Trophoblast cell (in vitro differentiated cells and primary cell): Measurements from ENCODE around the gene SPIN3.

Experiments used
- DNase-seq, 2 donors: peaks; one replicate each; pipeline ENCODE4 v3.0.0-alpha.2; 2016
- H2AFZ ChIP-seq: 2 replicates; pipeline ENCODE4 v1.6.1; 2013; ENCODE audit warnings: low read length, moderate library complexity, mild to moderate bottlenecking; ENCODE audit not compliant: insufficient read depth, poor library complexity
- H2AK5ac ChIP-seq: 2 replicates; pipeline ENCODE4 v1.6.1; 2013; ENCODE audit warnings: mild to moderate bottlenecking, low read length
- H2BK120ac ChIP-seq: 2 replicates; pipeline ENCODE4 v1.6.1; 2013; ENCODE audit warnings: low read length, mild to moderate bottlenecking, moderate library complexity; ENCODE audit not compliant: insufficient read depth, poor library complexity
- H2BK12ac ChIP-seq: 2 replicates; pipeline ENCODE4 v1.6.1; 2013; ENCODE audit warnings: mild to moderate bottlenecking, low read length, moderate library complexity
- H2BK5ac ChIP-seq: 2 replicates; pipeline ENCODE4 v1.6.1; 2013; ENCODE audit warnings: low read length, low read depth, moderate library complexity, mild to moderate bottlenecking; ENCODE audit not compliant: poor library complexity
- H3K14ac ChIP-seq: 2 replicates; pipeline ENCODE4 v1.6.1; 2013; ENCODE audit warnings: mild to moderate bottlenecking, low read length
- H3K18ac ChIP-seq: 2 replicates; pipeline ENCODE4 v1.6.1; 2013; ENCODE audit warnings: mild to moderate bottlenecking, low read length
- H3K23ac ChIP-seq: 2 replicates; pipeline ENCODE4 v1.6.1; 2013; ENCODE audit warnings: low read length
- H3K27ac ChIP-seq: 2 replicates; pipeline ENCODE4 v1.5.1; 2013; ENCODE audit warnings: low read depth, mild to moderate bottlenecking, inconsistent platforms, low read length, moderate library complexity
- H3K27me3 ChIP-seq: 2 replicates; pipeline ENCODE4 v1.6.1; 2013; ENCODE audit warnings: inconsistent platforms, mild to moderate bottlenecking, low read length, moderate library complexity; ENCODE audit not compliant: insufficient read depth
- H3K36me3 ChIP-seq, 2 experiments: 1 replicate in 1 of 2; 2 replicates in 1 of 2; pipeline ENCODE4 v1.6.1; 2013; ENCODE audit warnings: low read length in 2 of 2, mild to moderate bottlenecking in 2 of 2, moderate library complexity in 1 of 2; ENCODE audit not compliant: insufficient read depth in 2 of 2, control insufficient read depth in 1 of 2
- H3K4ac ChIP-seq: 2 replicates; pipeline ENCODE4 v1.6.1; 2013; ENCODE audit warnings: low read depth, mild to moderate bottlenecking, low read length, moderate library complexity
- H3K4me1 ChIP-seq, 2 experiments: 1 replicate in 1 of 2; 2 replicates in 1 of 2; pipeline ENCODE4 v1.6.1; 2013; ENCODE audit warnings: low read length in 2 of 2, mild to moderate bottlenecking in 2 of 2, moderate library complexity in 1 of 2; ENCODE audit not compliant: insufficient read depth in 2 of 2, control insufficient read depth in 1 of 2
- H3K4me2 ChIP-seq: 2 replicates; pipeline ENCODE4 v1.6.1; 2013; ENCODE audit warnings: inconsistent platforms, mild to moderate bottlenecking, low read length, moderate library complexity
- H3K4me3 ChIP-seq: 2 replicates; pipeline ENCODE4 v1.5.1; 2013; ENCODE audit warnings: mild to moderate bottlenecking, low read depth, low read length, inconsistent platforms
- H3K79me1 ChIP-seq: one replicate; pipeline ENCODE4 v1.6.1; 2013; ENCODE audit warnings: low read length
- H3K79me2 ChIP-seq: 2 replicates; pipeline ENCODE4 v1.6.1; 2013; ENCODE audit warnings: low read length, mild to moderate bottlenecking; ENCODE audit not compliant: control insufficient read depth, insufficient read depth, poor library complexity
- H3K9ac ChIP-seq: 2 replicates; pipeline ENCODE4 v1.6.1; 2013; ENCODE audit warnings: mild to moderate bottlenecking, low read length
- H3K9me3 ChIP-seq: 2 replicates; pipeline ENCODE4 v1.6.1; 2013; ENCODE audit warnings: low read depth, mild to moderate bottlenecking, control low read depth, inconsistent platforms, low read length; ENCODE audit not compliant: insufficient read depth
- H4K12ac ChIP-seq: 2 replicates; pipeline ENCODE4 v1.6.1; 2013; ENCODE audit warnings: low read depth, mild to moderate bottlenecking, low read length, moderate library complexity
- H4K8ac ChIP-seq: 2 replicates; pipeline ENCODE4 v1.6.1; 2013; ENCODE audit warnings: low read depth, mild to moderate bottlenecking, low read length, moderate library complexity
- H4K91ac ChIP-seq: one replicate; pipeline ENCODE4 v1.6.1; 2013; ENCODE audit warnings: low read depth, mild to moderate bottlenecking, low read length, moderate library complexity
- WGBS: extraction: QIAGEN DNeasy Blood & Tissue Kit; methylation state at CpG from one replicate; pipeline ENCODE4 v1.1.7; 2013; ENCODE audit warnings: missing lambda C conversion rate; ENCODE audit not compliant: insufficient read length, insufficient coverage; ENCODE audit errors: extremely low coverage; 5-methylcytosine and 5-hydroxymethylcytosine counted together

SPIN3 gene

DNA sequence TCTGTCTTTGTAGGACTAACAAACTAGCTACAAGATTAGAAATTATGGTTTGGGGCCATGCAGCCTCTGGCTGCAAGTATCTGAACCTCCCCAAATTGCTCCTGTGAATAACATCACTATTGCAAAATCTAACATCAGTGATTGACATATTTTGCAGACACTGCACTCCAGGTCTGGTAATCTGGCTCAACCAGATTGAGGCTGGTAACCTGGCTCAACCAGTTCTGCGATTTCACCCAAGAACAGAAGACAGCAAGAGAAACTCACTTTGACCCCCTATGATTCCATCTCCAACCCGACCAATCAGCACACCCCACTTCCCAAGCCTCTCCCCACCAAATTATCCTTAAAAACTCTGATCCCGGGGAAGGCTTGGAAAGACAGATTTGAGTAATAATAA lies 20.9 kb downstream of the SPIN3 start:
- peak overlapping the region; percentile 26 for H3K27ac ChIP-seq
- H3K23ac ChIP-seq: no peak overlapping the region
- no peak overlapping the region for H3K14ac ChIP-seq
- no peak overlapping the region for H3K18ac ChIP-seq
- no peak overlapping the region for H2BK120ac ChIP-seq
- no peaks in the 10 kb centered on the region for H3K79me2 ChIP-seq
- no peak overlapping the region for H3K4ac ChIP-seq
- H4K91ac ChIP-seq: no peak overlapping the region
- H3K27me3 ChIP-seq: no peaks in the 10 kb centered on the region
- H2AK5ac ChIP-seq: no peak overlapping the region
- H3K79me1 ChIP-seq: no peaks in the 10 kb centered on the region
- H3K4me3 ChIP-seq: no peak overlapping the region
- no peak overlapping the region for H4K12ac ChIP-seq
- H3K9ac ChIP-seq: no peak overlapping the region
- no peaks in the 10 kb centered on the region for H3K9me3 ChIP-seq
- WGBS: no CpG with 5 or more reads among the region's 3 CpGs
- no peak overlapping the region for H2BK12ac ChIP-seq
- H3K4me1 ChIP-seq: no peaks in the 10 kb centered on the region
- H3K4me2 ChIP-seq: no peak overlapping the region
- H2AFZ ChIP-seq: no peak overlapping the region
- DNase-seq: peak; percentile 50 to 71
- H4K8ac ChIP-seq: no peak overlapping the region
- H3K36me3 ChIP-seq: peaks cover 2% of the 10 kb centered on the region in 2 experiments
- H2BK5ac ChIP-seq: no peak overlapping the region

GRCh38 chrX:56969559-56969958 lies 25.8 kb downstream of the SPIN3 start:
- no peaks in the 10 kb centered on the region for H3K4me1 ChIP-seq
- H3K18ac ChIP-seq: no peak overlapping the region
- no peak for DNase-seq
- no peak overlapping the region for H2BK120ac ChIP-seq
- H3K79me1 ChIP-seq: no peaks in the 10 kb centered on the region
- no peak overlapping the region for H4K12ac ChIP-seq
- no peak overlapping the region for H3K14ac ChIP-seq
- no peak overlapping the region for H3K4ac ChIP-seq
- H2AK5ac ChIP-seq: no peak overlapping the region
- no peak overlapping the region for H4K8ac ChIP-seq
- no peak overlapping the region for H4K91ac ChIP-seq
- no peak overlapping the region for H3K4me2 ChIP-seq
- H3K9me3 ChIP-seq: no peaks in the 10 kb centered on the region
- no peak overlapping the region for H3K4me3 ChIP-seq
- no peak overlapping the region for H3K27ac ChIP-seq
- H2AFZ ChIP-seq: no peak overlapping the region
- H3K27me3 ChIP-seq: no peaks in the 10 kb centered on the region
- H2BK5ac ChIP-seq: no peak overlapping the region
- H2BK12ac ChIP-seq: no peak overlapping the region
- no peaks in the 10 kb centered on the region for H3K36me3 ChIP-seq
- no peak overlapping the region for H3K9ac ChIP-seq
- H3K23ac ChIP-seq: no peak overlapping the region
- no peaks in the 10 kb centered on the region for H3K79me2 ChIP-seq

- H4K12ac ChIP-seq: no peak overlapping the region
- H3K23ac ChIP-seq: no peak overlapping the region
- no peak overlapping the region for H2AK5ac ChIP-seq
- no peak overlapping the region for H3K4me2 ChIP-seq
- peak in 1 of 2 donors; percentile 42 for DNase-seq
- H2BK120ac ChIP-seq: no peak overlapping the region
- H4K8ac ChIP-seq: no peak overlapping the region
- no peaks in the 10 kb centered on the region for H3K4me1 ChIP-seq
- no peak overlapping the region for H2BK5ac ChIP-seq
- no peak overlapping the region for H3K27ac ChIP-seq
- H3K27me3 ChIP-seq: no peaks in the 10 kb centered on the region
- H2AFZ ChIP-seq: no peak overlapping the region
- no peak overlapping the region for H3K4me3 ChIP-seq
- no peak overlapping the region for H2BK12ac ChIP-seq
- no peak overlapping the region for H3K9ac ChIP-seq
- no CpG with 5 or more reads among the region's 1 CpG for WGBS
- H3K36me3 ChIP-seq: no peaks in the 10 kb centered on the region
- H3K4ac ChIP-seq: no peak overlapping the region
- no peaks in the 10 kb centered on the region for H3K9me3 ChIP-seq
- H4K91ac ChIP-seq: no peak overlapping the region
- no peaks in the 10 kb centered on the region for H3K79me2 ChIP-seq
- H3K18ac ChIP-seq: no peak overlapping the region
- H3K14ac ChIP-seq: no peak overlapping the region
- H3K79me1 ChIP-seq: no peaks in the 10 kb centered on the region
Observed at GRCh38 chrX:56968980-56969379, 26.4 kb downstream of the SPIN3 start.

DNA sequence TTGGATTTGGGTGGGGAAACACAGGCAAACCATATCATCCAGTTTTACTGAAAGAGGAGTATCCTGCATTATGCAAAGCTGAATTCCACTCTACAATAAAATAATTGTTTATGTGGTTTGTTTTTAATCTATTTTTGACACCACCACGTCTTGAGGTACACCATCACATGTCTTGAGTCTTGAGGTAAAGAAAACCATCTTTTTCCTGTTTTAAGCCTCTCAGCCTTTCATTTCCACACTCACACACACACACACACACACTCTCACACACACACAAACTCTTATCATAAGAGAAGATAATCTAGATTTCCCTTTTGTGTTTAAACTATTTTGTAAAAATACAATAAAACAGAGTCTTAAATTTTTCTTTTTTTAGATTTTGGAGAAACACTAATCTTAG lies 32.0 kb downstream of the SPIN3 start:
- Histone ChIP-seq H3K4me2 (no peak overlapping the region), H2AK5ac (no peak overlapping the region), H3K9ac (no peak overlapping the region), H3K9me3 (no peaks in the 10 kb centered on the region), H4K12ac (no peak overlapping the region), H3K14ac (no peak overlapping the region), H3K79me1 (no peaks in the 10 kb centered on the region), H2AFZ (no peak overlapping the region), H3K4me3 (no peak overlapping the region), H4K91ac (no peak overlapping the region), H2BK5ac (no peak overlapping the region), H3K4ac (no peak overlapping the region), H3K23ac (no peak overlapping the region), H3K27ac (no peak overlapping the region), H3K4me1 (no peaks in the 10 kb centered on the region), H4K8ac (no peak overlapping the region), H3K79me2 (no peaks in the 10 kb centered on the region), H3K36me3 (no peaks in the 10 kb centered on the region), H2BK120ac (no peak overlapping the region), H3K18ac (no peak overlapping the region), H3K27me3 (no peaks in the 10 kb centered on the region), H2BK12ac (no peak overlapping the region)
- WGBS: no CpG with 5 or more reads among the region's 1 CpG
- no peak for DNase-seq
